Lower leg skin (tissue), 3 donors: ENCODE measurements around the gene RGS10.

ENCODE experiments used
- CTCF ChIP-seq, 3 donors: fragments of 450-650 bp; IDR thresholded peaks; one replicate each; pipeline ENCODE4 v1.5.1; 2016; ENCODE audit warnings: antibody characterized with exemption in 3 of 3, mild to moderate bottlenecking in 3 of 3, moderate library complexity in 2 of 3
- POLR2A ChIP-seq, 2 donors: fragments of 450-650 bp; IDR thresholded peaks; one replicate each; pipeline ENCODE4 v1.6.1; 2016 to 2017; ENCODE audit warnings: antibody characterized with exemption in 2 of 2, mild to moderate bottlenecking in 1 of 2, moderate library complexity in 1 of 2

GRCh38 chr10:119540038-119540437, 2.5 kb downstream of the RGS10 start:
- TF ChIP-seq CTCF (IDR thresholded peaks at IDR 0.05) (no peak), POLR2A (IDR thresholded peaks at IDR 0.05) (no peak)
